Mesodermal cell (in vitro differentiated cells): ENCODE measurements around the gene GPRIN1.

ENCODE experiments used
- H3K27ac ChIP-seq: 2 replicates; pipeline ENCODE4 v1.7.0; 2013; ENCODE audit warnings: mild to moderate bottlenecking, low read depth, low read length, moderate library complexity; ENCODE audit not compliant: severe bottlenecking
- H3K36me3 ChIP-seq: 2 replicates; pipeline ENCODE4 v1.7.1; 2013; ENCODE audit warnings: mild to moderate bottlenecking, low read length, moderate library complexity; ENCODE audit not compliant: control insufficient read depth, insufficient read depth
- H3K4me1 ChIP-seq: one replicate; pipeline ENCODE4 v1.7.1; 2013; ENCODE audit warnings: mild to moderate bottlenecking, low read length; ENCODE audit not compliant: insufficient read depth, control insufficient read depth, poor library complexity, severe bottlenecking
- H3K4me3 ChIP-seq: 2 replicates; pipeline ENCODE4 v1.7.0; 2013; ENCODE audit warnings: low read length, control low read depth, mild to moderate bottlenecking; ENCODE audit not compliant: insufficient read depth, poor library complexity, severe bottlenecking; ENCODE audit errors: extremely low read depth
- H3K9me3 ChIP-seq: 2 replicates; pipeline ENCODE4 v1.7.1; 2013; ENCODE audit warnings: mild to moderate bottlenecking, low read length, moderate library complexity; ENCODE audit not compliant: control insufficient read depth
- WGBS, 2 experiments: methylation state at CpG; one replicate each; pipeline ENCODE4 v1.1.5; 2013; ENCODE audit warnings: missing lambda C conversion rate in 2 of 2; ENCODE audit not compliant: insufficient coverage in 2 of 2; 5-methylcytosine and 5-hydroxymethylcytosine counted together

Gene GPRIN1

DNA sequence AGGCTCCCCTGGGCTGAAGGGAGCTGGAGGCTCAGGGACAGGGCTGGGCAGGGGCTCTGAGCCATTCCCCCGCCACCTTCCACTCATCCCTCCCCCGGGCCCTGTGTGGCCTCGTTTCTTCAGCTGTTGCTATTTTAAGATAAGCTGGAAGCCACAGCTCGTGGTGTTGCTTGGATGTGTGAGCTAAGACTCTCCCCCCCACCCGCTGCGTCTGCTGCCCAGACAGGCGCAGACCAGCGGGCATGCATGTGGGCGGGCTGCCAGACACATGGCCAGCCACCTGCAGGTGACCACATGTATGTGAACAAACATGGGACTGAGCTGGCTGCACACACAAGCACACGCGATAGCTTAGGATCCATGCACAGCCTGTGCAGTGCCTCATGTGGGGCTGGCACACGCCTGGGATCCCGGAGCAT lies 11.7 kb upstream of the GPRIN1 start:
- no peak overlapping the region for H3K27ac ChIP-seq
- no peaks in the 10 kb centered on the region for H3K36me3 ChIP-seq
- H3K9me3 ChIP-seq, result no peaks in the 10 kb centered on the region
- WGBS, 2 experiments, result 84 to 94% methylated on average over 10 to 11 of the region's 13 CpGs
- peaks cover 9% of the 10 kb centered on the region for H3K4me1 ChIP-seq
- H3K4me3 ChIP-seq, result no peak overlapping the region

DNA sequence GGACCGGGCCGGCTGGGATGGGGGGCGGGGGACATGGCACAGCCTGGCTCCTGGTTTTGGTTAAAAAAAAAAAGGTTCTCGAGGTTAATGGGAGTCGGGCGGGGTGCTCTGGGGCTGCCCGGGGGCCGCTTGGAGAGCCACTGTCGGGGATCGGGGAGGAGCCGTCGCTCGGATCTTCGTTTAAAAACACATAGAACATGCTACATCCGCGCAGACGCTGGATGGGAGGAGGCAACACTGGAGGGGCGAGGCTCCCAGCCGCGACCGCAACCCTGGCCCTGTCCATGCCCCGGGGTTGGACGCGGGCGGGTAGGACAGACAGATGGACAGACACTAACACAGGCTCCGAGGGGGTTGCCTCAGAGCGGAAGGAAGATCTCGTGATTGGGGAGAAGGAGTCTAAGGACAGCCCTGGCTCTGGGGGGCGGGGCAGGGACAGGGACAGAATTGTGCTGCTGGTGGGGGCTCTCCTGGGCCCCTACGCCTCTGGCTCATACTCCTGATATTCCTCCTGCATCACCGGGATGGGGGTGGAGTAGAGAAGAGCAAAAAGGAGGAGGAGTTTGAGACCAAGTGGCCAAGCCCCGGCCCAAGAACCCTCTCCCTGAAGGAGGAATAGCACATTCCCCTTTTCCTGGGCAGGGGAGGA lies 10.5 kb upstream of the GPRIN1 start:
- Histone ChIP-seq H3K36me3 (no peaks in the 10 kb centered on the region), H3K9me3 (no peaks in the 10 kb centered on the region), H3K4me1 (peaks cover 21% of the 10 kb centered on the region), H3K27ac (no peak overlapping the region), H3K4me3 (no peak overlapping the region)
- 42 to 55% methylated on average over 24 of the region's 32 CpGs for WGBS, 2 experiments

DNA sequence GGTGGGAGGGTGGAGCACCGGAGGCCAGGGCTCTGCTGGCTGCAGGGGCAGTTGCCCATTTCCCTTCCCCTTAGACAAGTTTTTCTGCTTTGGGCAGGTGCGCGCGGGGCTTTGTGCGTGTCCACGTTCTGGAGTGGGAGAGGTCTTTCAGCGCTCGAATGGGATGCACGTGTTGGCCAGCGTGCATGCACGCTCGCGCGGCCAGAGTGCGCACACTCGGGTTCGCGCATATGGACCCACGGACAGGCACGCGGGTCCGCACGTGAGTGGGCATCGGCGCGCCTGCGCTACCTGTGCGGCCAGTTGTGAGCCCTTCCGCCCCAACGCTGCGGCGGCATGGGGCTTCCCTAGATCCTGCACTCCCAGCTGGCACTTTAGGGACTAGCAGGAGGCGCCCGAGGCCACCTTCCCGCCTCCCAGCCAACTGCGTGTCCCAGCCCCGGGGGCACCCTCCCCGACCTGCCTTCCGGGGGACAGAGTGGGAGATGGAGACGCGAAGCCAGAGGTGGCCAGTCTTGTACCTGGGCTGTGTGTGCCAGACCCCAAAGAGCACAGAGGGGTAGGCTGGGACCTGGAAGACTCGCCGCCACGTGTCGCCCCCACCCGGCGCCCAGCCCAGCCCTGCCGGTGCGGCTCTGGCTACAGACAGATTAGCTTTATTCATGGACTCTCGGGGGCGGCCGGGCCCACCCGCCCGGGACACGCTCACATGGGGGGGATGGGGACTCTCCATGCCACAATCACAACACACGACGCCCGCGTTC lies 9.8 kb upstream of the GPRIN1 start:
- no peak overlapping the region for H3K4me3 ChIP-seq

DNA sequence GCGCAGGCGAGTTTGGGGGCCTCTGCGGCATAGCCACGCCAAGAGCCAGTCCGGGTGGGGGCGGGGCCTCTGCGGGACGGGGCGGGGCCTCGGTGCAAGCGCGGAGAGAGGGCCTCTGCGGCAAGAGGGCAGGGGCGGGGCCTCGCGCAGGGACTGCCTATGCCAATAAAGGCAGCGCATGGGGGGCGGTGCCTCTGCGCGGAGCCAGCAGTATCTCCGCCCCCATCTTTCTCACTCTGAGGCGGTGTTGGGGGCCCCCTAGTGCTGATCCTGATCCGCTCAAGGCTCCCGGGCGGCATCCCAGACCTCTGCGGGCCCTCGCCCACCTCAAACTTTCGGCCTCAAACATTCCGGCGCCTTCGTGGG lies 9.2 kb upstream of the GPRIN1 start:
- H3K27ac ChIP-seq, result no peak overlapping the region
- WGBS, 2 experiments, result 7 to 18% methylated on average over 18 to 24 of the region's 31 CpGs

More for the DNA sequence above, 9.8 kb upstream of the GPRIN1 start:
- H3K4me1 ChIP-seq, result peaks cover 28% of the 10 kb centered on the region
- no peaks in the 10 kb centered on the region for H3K36me3 ChIP-seq
- H3K27ac ChIP-seq, result no peak overlapping the region
- 52 to 53% methylated on average over 38 to 45 of the region's 59 CpGs for WGBS, 2 experiments
- no peaks in the 10 kb centered on the region for H3K9me3 ChIP-seq

DNA sequence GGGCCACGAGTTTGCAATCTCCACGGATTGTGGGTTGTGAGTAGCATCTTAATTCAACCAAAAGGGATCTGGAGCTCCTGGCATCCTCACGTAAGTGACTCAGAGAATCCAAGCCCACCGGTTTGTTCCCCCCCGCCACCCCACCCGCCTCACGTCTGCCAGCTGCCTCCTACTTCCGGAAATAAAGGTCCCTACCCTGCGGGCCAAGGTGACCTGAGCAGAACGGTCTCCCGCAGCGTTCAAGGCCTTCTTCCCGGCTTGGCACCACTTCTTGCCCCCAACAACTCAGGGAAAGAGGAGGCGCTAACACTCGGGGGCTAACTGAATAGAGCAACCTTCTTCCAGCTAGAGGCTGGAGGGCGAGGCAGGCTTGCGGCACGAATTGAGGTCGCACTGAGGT lies 8.8 kb upstream of the GPRIN1 start:
- Histone ChIP-seq H3K4me1 (peaks cover 28% of the 10 kb centered on the region), H3K4me3 (no peak overlapping the region), H3K36me3 (no peaks in the 10 kb centered on the region), H3K9me3 (no peaks in the 10 kb centered on the region), H3K27ac (no peak overlapping the region)
- 54 to 59% methylated on average over 13 to 17 of the region's 19 CpGs for WGBS, 2 experiments

More for the DNA sequence above, 9.2 kb upstream of the GPRIN1 start:
- H3K9me3 ChIP-seq, result no peaks in the 10 kb centered on the region
- H3K36me3 ChIP-seq, result no peaks in the 10 kb centered on the region
- H3K4me3 ChIP-seq, result no peak overlapping the region
- H3K4me1 ChIP-seq, result peaks cover 28% of the 10 kb centered on the region

DNA sequence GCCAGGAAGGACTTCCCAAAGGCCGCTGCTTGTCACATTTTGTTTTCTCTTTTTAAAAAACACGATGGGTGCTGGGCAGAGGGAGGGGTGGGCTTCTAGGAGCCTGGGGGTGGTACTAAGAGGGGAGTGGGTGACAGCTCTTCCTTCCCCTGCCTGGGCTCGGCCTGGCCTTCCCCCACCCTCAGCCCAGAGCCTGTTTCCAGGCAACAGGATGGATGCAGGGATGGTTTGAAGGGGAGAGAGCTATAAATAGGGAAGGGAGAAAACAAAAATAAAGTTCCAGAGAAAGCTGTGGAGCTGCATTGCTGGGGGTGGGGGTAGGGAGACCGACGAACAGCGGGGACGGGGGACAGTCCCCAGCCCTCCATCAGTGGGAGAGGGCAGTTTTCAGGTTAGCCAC lies 6.6 kb upstream of the GPRIN1 start:
- Histone ChIP-seq H3K27ac (no peak overlapping the region), H3K9me3 (no peaks in the 10 kb centered on the region), H3K4me3 (no peak overlapping the region), H3K4me1 (peaks cover 27% of the 10 kb centered on the region), H3K36me3 (no peaks in the 10 kb centered on the region)
- 87 to 92% methylated on average over 4 to 5 of the region's 7 CpGs for WGBS, 2 experiments

DNA sequence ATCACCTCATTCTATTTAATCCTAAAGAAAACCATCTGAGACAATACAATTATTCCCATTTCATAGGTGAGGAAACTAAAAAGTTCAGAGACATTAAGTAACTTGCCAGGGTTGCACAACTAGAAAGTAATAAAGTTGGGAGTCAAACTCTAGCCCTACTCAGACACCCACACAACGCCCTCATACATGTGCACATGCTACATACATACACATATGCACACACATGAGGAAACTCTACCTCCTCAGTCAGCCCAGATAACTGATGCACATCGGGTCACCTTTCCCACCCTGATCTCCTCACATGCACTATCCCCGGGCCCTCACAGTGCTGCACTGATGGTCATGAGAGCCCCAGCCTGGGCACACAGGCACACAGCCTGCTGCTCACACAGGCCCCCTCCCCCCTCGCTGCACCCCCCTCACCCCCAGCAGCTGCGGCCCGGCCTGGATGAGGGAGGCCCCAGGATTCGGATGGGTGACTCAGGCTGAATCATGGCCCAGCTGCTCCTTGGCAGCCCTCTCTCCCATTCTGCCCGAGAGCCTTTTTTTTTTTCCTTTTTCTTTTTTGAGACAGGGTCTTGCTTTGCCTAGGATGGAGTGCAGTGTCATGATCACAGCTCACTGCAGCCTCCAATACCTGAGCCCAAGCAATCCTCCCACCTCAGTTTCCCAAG lies 5.0 kb upstream of the GPRIN1 start:
- no peaks in the 10 kb centered on the region for H3K36me3 ChIP-seq
- peaks cover 24% of the 10 kb centered on the region for H3K4me1 ChIP-seq
- H3K27ac ChIP-seq, result no peak overlapping the region
- no peak overlapping the region for H3K4me3 ChIP-seq
- no peaks in the 10 kb centered on the region for H3K9me3 ChIP-seq
- WGBS, 2 experiments, result 62 to 63% methylated on average over 3 to 5 of the region's 8 CpGs

DNA sequence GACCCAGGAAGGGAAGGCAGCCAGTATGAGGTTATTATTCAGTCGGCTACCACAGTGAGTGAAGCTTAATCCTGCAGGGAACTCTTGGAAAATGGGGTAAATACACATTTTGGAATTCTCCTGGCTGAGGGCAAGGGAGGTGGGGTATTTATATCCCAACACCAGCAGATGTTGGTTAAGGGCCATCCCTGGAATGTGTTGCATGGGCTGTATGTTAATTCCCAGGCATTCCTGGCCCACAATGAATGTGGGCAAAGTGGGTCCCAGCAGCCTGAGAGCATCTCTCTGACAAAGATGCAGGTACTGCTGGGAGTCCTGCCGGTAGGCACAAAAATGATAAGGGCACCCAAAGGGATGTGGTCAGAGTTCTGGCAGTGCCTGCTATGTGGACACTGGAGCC lies 2.9 kb upstream of the GPRIN1 start:
- peaks cover 31% of the 10 kb centered on the region for H3K4me1 ChIP-seq
- 59 to 69% methylated on average over 2 of the region's 2 CpGs for WGBS, 2 experiments
- H3K27ac ChIP-seq, result no peak overlapping the region
- H3K4me3 ChIP-seq, result no peak overlapping the region
- no peaks in the 10 kb centered on the region for H3K36me3 ChIP-seq
- H3K9me3 ChIP-seq, result no peaks in the 10 kb centered on the region

DNA sequence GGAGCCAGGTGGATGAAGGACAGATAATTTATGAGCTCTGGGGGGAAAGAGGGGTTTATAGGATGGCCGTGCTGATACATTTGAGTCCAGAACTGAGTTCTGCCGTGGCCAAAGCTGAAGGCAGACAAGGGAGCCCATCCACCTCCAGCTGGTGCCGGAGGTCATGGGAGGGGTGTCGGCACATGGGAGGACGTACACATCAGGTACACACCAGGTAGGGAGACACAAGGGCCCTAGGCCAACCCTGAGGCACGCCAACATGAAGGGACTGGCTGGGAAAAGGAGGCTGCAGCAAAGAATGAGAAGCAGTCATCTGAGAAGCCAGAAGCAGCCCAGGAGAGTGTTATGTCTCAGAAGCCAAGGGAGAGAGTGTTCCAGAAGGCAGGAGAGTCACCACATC lies 2.1 kb upstream of the GPRIN1 start:
- peaks cover 29% of the 10 kb centered on the region for H3K4me1 ChIP-seq
- no peak overlapping the region for H3K27ac ChIP-seq
- H3K9me3 ChIP-seq, result no peaks in the 10 kb centered on the region
- no peak overlapping the region for H3K4me3 ChIP-seq
- WGBS, 2 experiments, result 83 to 91% methylated on average over 6 of the region's 6 CpGs
- H3K36me3 ChIP-seq, result no peaks in the 10 kb centered on the region

DNA sequence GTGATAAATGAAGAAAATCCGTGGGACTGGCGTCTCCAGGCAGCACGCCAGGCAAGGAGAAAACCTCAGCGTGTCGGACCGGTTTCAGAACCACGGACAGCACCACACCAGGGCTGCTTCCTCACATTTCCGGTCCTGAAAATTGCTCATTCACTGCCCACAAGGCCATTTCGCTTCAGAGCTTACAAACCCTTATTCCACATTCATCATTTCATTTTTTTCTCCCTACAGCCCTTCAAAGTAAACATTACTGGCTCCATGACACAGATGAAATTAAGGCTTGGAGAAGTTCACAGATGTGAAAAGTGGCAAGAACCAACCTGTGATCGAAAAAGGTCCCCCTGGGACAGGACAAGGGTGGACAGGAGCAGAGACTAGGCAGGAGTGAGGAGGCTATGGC lies 1.5 kb upstream of the GPRIN1 start:
- peaks cover 25% of the 10 kb centered on the region for H3K4me1 ChIP-seq
- H3K27ac ChIP-seq, result no peak overlapping the region
- H3K4me3 ChIP-seq, result no peak overlapping the region
- H3K36me3 ChIP-seq, result no peaks in the 10 kb centered on the region
- H3K9me3 ChIP-seq, result no peaks in the 10 kb centered on the region
- WGBS, 2 experiments, result 17 to 19% methylated on average over 6 to 7 of the region's 10 CpGs

DNA sequence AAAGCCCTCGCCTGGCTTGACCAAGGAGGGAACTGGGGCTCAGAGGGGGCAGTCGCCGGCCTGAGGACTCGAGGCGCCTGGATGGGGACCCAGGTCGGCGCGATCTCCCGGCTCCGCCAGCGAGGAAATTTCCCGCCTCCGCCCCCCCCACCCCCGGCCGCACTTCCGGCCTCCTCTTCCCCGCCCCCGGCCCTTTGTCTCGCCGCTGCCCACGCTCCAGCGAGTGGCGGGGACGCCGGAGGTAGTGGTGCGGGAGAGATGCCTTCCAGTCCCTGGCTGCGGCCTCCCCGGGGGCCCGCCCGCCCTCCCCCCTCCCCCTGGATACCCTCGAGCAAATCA lies 448 bp upstream of the GPRIN1 start:
- H3K9me3 ChIP-seq, result no peaks in the 10 kb centered on the region
- H3K27ac ChIP-seq, result no peak overlapping the region
- no peaks in the 10 kb centered on the region for H3K36me3 ChIP-seq
- peak overlapping the region; percentile 44 for H3K4me3 ChIP-seq
- peaks cover 21% of the 10 kb centered on the region for H3K4me1 ChIP-seq
- 0 to 3% methylated on average over 3 to 6 of the region's 31 CpGs for WGBS, 2 experiments
